ENCODE measurements around the gene PLXND1.

Gene PLXND1

GRCh38 chr3:129635656-129636055 lies 29.2 kb upstream of the PLXND1 start:
- H2AFZ ChIP-seq (ENCODE audit: low read depth, low read length) = no peak overlapping the region
- H3K9ac ChIP-seq (ENCODE audit: low read length) = no peak overlapping the region
- H3K4me2 ChIP-seq (ENCODE audit: low read length) = no peak overlapping the region
- H3K4me3 ChIP-seq (ENCODE audit: low read length) = no peak overlapping the region
- H3K27ac ChIP-seq (ENCODE audit: low read length) = no peak overlapping the region
- TF ChIP-seq CTCF (IDR thresholded peaks at IDR 0.05; ENCODE audit: low read depth, low read length) = no peak
- TF ChIP-seq EZH2phosphoT487 (IDR thresholded peaks at IDR 0.05; ENCODE audit: low read depth) = no peak
- H3K4me1 ChIP-seq (ENCODE audit: low read length) = peaks cover 5% of the 10 kb centered on the region; the same call in 1 of the 2 replicates
- 0 out of 2 replicates have a peak, but pooled peaks cover 3% of the 10 kb centered on the region for H3K27me3 ChIP-seq (ENCODE audit: low read depth, low read length)
- H3K79me2 ChIP-seq (ENCODE audit: low read length) = no peaks in the 10 kb centered on the region
- H4K20me1 ChIP-seq (ENCODE audit: insufficient read depth, low read length) = no peaks in the 10 kb centered on the region
- no peaks in the 10 kb centered on the region for H3K36me3 ChIP-seq (replicated peaks; ENCODE audit: low read depth, low read length)
- no peaks in the 10 kb centered on the region for H3K9me3 ChIP-seq (ENCODE audit: insufficient read depth, low read length)

DNA sequence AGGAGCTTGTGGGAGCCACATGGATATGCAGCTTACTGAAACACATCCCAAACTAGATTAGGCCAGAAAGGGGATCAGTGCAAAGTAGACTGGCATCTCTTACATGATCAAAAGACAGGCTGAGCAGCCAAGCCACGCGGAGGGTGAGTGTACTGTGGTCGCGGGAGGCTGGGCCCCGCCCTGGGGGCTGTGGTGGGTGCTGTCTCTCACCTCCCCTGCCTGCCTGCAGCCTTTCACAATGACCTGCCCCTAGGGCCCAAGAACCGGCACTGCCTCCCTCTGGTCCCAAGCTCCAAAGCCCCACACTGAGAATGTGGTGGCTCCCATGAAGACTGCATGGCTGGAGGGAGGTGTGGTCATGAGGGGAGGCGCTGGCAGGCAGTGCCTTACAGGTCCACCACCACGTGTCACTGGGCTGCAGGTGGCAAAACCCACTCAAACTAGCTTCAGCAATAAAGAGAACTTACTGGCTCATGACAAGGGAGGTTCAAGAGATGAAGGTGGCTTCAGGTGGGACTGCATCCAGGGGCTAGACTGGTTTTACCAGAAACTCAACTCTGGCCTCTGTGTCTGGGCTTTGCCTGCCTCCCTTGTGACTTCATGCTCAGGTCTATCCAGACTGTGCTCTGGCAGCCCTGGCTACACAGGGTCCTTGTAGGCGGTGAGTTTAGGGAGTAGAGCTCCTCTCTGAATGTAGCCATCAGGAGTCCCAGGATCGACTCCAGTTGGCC lies 27.4 kb upstream of the PLXND1 start:
- Histone ChIP-seq H3K4me3 (ENCODE audit: low read length) (no peak overlapping the region), H3K9me3 (ENCODE audit: insufficient read depth, low read length) (no peaks in the 10 kb centered on the region), H3K27ac (ENCODE audit: low read length) (no peak overlapping the region), H4K20me1 (ENCODE audit: insufficient read depth, low read length) (no peaks in the 10 kb centered on the region), H3K36me3 (replicated peaks; ENCODE audit: low read depth, low read length) (no peaks in the 10 kb centered on the region), H3K27me3 (ENCODE audit: low read depth, low read length) (0 out of 2 replicates have a peak, but pooled peaks cover 3% of the 10 kb centered on the region), H3K4me2 (ENCODE audit: low read length) (no peak overlapping the region), H3K4me1 (ENCODE audit: low read length) (peaks cover 5% of the 10 kb centered on the region; the same call in 1 of the 2 replicates), H3K9ac (ENCODE audit: low read length) (no peak overlapping the region), H2AFZ (ENCODE audit: low read depth, low read length) (no peak overlapping the region), H3K79me2 (ENCODE audit: low read length) (no peaks in the 10 kb centered on the region)
- no peak for TF ChIP-seq EZH2phosphoT487 (IDR thresholded peaks at IDR 0.05; ENCODE audit: low read depth)
- no peak for TF ChIP-seq CTCF (IDR thresholded peaks at IDR 0.05; ENCODE audit: low read depth, low read length)

- TF ChIP-seq CTCF (IDR thresholded peaks at IDR 0.05; ENCODE audit: low read depth, low read length) (no peak), EZH2phosphoT487 (IDR thresholded peaks at IDR 0.05; ENCODE audit: low read depth) (no peak)
- H3K4me3 ChIP-seq (ENCODE audit: low read length) = no peak overlapping the region
- no peak overlapping the region for H2AFZ ChIP-seq (ENCODE audit: low read depth, low read length)
- H3K9me3 ChIP-seq (ENCODE audit: insufficient read depth, low read length) = no peaks in the 10 kb centered on the region
- no peak overlapping the region for H3K4me2 ChIP-seq (ENCODE audit: low read length)
- no peaks in the 10 kb centered on the region for H3K36me3 ChIP-seq (replicated peaks; ENCODE audit: low read depth, low read length)
- no peaks in the 10 kb centered on the region for H4K20me1 ChIP-seq (ENCODE audit: insufficient read depth, low read length)
- H3K27me3 ChIP-seq (ENCODE audit: low read depth, low read length) = 0 out of 2 replicates have a peak, but pooled peaks cover 3% of the 10 kb centered on the region
- H3K27ac ChIP-seq (ENCODE audit: low read length) = no peak overlapping the region
- H3K4me1 ChIP-seq (ENCODE audit: low read length) = peaks cover 4% of the 10 kb centered on the region; the same call in 1 of the 2 replicates
- H3K79me2 ChIP-seq (ENCODE audit: low read length) = no peaks in the 10 kb centered on the region
- H3K9ac ChIP-seq (ENCODE audit: low read length) = no peak overlapping the region
Observed at GRCh38 chr3:129632977-129633376, 26.5 kb upstream of the PLXND1 start.

DNA sequence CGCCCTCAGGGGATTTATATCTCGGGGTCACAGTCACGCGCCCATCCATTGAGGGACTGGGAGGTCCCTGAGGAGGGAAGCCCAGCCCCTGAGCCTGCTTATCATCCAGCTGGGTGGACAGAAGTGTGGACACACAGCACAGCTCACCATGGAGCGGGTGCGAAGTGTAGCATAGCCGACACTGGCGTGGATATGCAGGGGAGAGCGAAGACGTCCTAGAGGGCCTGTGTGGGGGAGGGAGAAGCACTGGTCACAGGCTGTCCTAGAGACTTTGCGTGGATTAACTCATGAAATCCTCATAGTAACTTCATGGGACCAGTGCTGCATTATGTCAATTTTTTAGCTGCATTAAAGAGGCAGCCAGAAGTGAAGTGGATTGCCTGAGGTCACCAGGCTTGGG lies 26.1 kb upstream of the PLXND1 start:
- TF ChIP-seq CTCF (IDR thresholded peaks at IDR 0.05; ENCODE audit: low read depth, low read length) (no peak), EZH2phosphoT487 (IDR thresholded peaks at IDR 0.05; ENCODE audit: low read depth) (no peak)
- H3K4me1 ChIP-seq (ENCODE audit: low read length) = peaks cover 4% of the 10 kb centered on the region; the same call in 1 of the 2 replicates
- H2AFZ ChIP-seq (ENCODE audit: low read depth, low read length) = no peak overlapping the region
- no peaks in the 10 kb centered on the region for H4K20me1 ChIP-seq (ENCODE audit: insufficient read depth, low read length)
- no peaks in the 10 kb centered on the region for H3K36me3 ChIP-seq (replicated peaks; ENCODE audit: low read depth, low read length)
- H3K9ac ChIP-seq (ENCODE audit: low read length) = no peak overlapping the region
- H3K9me3 ChIP-seq (ENCODE audit: insufficient read depth, low read length) = no peaks in the 10 kb centered on the region
- H3K4me2 ChIP-seq (ENCODE audit: low read length) = no peak overlapping the region
- H3K4me3 ChIP-seq (ENCODE audit: low read length) = no peak overlapping the region
- no peak overlapping the region for H3K27ac ChIP-seq (ENCODE audit: low read length)
- 0 out of 2 replicates have a peak, but pooled peaks cover 3% of the 10 kb centered on the region for H3K27me3 ChIP-seq (ENCODE audit: low read depth, low read length)
- H3K79me2 ChIP-seq (ENCODE audit: low read length) = no peaks in the 10 kb centered on the region
